Loucy (cell line): ENCODE data around the gene ZNRF3.

ENCODE experiments used
- CTCF ChIP-seq: fragments of 200-600 bp; sonication (generic); conservative IDR thresholded peaks from 2 replicates; pipeline ENCODE4 v1.5.1; 2014; ENCODE audit warnings: mild to moderate bottlenecking, antibody characterized with exemption, low read length
- EZH2phosphoT487 ChIP-seq: fragments of 200-600 bp; IDR thresholded peaks from 2 replicates; pipeline ENCODE4 v1.6.1; 2018; ENCODE audit warnings: antibody characterized with exemption, mild to moderate bottlenecking, moderate library complexity, borderline replicate concordance

- TF ChIP-seq CTCF: no peak
- no peak for TF ChIP-seq EZH2phosphoT487
Observed at GRCh38 chr22:29088809-29089208, 205.4 kb downstream of the ZNRF3 start.
